Measurements from ENCODE around the gene GLDC. TPM values are rescaled to one million over a fixed set of nuclear protein-coding genes. Genes with fewer than 3 reads are reported as not detected.
"Not testable (repeated sequence)": the region's sequence is repeated elsewhere in the genome, so short reads cannot be mapped to it uniquely, and the experiment has no call there.

GLDC gene
- total RNA-seq, 2 donors from 2014 or later, result 0.32 to 0.52 TPM

DNA sequence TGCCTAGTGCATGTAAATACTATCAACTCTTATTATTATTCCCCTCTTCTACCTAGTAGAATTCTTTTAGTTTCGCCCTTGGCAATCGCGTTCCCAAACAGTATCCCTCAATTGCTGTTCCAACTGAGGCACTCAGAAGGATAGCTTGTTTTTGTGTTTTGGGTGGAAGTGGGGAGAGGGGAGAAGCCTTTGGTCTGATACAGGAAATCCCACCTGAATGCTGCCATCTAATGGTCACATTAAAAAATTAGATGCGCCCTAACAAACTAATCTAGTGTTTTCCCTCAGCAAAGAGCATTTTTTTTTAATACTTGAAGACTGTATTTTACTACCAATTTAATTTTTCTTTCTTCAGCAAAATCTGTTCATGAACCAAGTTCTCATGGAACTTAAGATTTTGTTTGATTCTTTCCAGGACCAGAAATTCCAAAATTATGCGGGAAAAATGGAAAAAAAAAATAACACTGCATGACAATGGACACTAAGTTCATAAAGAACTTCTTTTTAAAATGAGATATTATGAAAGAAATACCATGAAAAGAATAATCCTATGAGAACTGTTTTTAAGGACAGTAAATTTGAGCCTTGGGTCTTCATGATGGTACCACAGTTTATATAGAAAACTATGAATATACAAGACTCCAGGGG lies 22.2 kb upstream of the GLDC start:
- intact Hi-C loops (cut with DNase I), result loop anchor here in 1 of 2 donors (10.0 kb wide), 1 partner anchor 313 kb away; no protein-coding TSS in a partner anchor
- DNase-seq (ENCODE audit: low spot score), result no peak

DNA sequence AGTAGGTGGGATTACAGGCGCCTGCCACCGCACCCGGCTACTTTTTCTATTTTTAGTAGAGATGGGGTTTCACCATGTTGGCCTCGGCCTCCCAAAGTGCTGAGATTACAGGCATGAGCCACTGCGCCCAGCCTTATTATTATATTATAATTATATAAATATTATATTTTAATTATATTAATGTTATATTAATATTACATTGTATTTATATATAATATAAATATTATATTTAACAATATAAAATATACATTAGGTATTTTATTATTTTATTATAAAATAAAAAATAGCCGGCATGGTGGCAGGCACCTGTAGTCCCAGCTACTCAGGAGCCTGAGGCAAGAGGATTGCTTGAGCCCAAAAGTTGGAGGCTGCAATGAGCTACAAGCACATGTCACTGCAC lies 21.6 kb upstream of the GLDC start:
- no peak for DNase-seq (ENCODE audit: low spot score)
- intact Hi-C loops (cut with DNase I), result loop anchor here in 1 of 2 donors (10.0 kb wide), 1 partner anchor 312 kb away; no protein-coding TSS in a partner anchor

DNA sequence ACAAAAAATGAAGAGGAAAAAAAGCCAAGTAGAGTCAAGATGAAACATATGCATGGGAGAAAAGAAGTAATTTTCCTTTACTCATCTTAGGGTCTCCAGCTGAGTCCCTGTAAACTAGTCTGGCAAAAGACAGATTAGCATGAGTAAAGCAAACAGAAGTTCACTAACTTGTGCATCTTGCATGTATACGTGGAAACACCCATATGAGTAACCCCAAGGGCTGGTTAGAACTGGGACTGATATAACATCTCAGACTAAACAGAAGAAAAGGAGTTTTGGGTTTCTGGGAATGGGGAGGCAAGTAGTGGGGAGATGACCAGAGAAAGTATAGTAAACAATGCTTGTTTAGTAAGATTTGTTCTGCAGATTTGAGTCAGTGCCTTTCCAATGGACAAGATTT lies 20.1 kb upstream of the GLDC start:
- DNase-seq (ENCODE audit: low spot score), result no peak
- intact Hi-C loops (cut with DNase I), result loop anchor here in 1 of 2 donors (10.0 kb wide), 1 partner anchor 311 kb away; no protein-coding TSS in a partner anchor

DNA sequence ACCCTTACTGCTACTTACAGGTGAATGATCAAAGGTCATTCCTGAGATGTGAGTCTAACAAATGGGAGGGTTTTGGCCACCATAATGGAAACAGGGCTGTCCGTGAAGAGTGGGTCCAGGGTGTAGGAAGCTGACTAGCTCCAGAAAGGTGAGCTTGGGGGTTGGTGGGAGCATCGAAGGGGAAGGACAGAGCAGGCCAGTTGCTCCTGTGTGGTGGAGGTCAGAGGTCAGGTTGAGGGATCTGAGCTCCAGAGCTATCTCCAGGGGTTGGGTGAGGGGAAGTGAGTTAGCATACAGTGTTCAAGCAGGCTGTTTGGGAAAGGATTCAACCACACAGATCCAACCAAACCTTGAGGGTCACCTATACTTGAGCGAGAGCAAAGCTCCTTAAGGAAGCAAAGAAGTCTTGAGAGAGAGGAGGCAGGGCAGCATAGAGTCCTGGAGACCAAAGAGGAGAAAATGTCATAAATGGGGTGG lies 18.7 kb upstream of the GLDC start:
- no peak for DNase-seq (ENCODE audit: low spot score)
- intact Hi-C loops (cut with DNase I), result loop anchor here in 1 of 2 donors (10.0 kb wide), 1 partner anchor 309 kb away; no protein-coding TSS in a partner anchor

DNA sequence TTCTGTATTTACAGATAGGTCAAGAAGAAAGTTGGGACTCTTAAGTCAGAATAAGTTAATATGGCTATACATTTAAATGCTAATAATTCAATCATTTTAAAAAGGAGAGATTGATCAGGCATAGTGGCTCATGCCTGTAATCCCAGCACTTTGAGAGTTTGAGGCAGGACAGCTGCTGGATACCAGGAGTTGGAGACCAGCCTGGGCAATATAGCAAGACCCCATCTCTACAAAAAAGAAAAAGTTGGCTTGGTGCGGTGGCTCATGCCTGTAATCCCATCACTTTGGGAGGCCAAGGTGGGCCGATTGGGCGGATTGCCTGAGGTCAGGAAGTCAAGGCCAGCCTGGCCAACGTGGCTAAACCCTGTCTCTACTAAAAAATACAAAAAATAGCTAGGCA lies 15.0 kb upstream of the GLDC start:
- intact Hi-C loops (cut with DNase I), result loop anchor here in 1 of 2 donors (10.0 kb wide), 1 partner anchor 306 kb away; no protein-coding TSS in a partner anchor

DNA sequence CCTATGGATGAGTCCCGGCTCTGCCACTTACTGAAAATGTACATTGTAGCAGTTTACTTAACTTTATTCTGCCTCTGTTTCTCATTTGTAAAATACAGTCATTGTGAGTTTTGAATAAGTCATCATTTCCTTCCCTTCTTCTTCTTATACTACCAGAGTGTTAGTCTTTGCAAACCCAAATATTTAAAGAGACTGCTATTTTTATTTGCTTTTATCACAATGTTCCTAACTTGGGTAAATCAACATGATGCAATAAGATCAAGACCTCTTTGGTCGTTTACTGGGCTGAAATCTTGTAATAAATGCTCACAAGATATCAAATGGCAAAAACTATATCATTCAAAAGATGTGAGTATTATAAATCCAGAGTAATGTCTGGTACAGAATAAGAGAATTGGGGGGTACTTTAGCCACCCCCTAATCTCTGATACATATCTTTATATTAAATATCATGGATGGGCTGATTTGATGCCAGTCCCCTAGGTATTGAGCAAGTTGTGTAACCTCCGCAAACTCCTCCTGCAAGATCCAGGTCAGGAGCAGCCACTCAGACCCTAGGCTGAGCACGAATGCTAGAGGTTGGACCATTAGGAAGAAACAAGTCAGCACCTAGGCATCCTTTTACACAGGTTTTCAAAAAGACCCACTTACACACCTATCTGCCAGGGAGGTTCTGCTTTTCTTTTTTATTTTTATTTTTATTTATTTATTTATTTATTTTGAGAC lies 13.3 kb upstream of the GLDC start:
- intact Hi-C loops (cut with DNase I), result loop anchor here in 1 of 2 donors (10.0 kb wide), 1 partner anchor 1094 kb away; no protein-coding TSS in a partner anchor
- DNase-seq (ENCODE audit: low spot score), result no peak

More for the DNA sequence above, 15.0 kb upstream of the GLDC start:
- no peak for DNase-seq (ENCODE audit: low spot score)

DNA sequence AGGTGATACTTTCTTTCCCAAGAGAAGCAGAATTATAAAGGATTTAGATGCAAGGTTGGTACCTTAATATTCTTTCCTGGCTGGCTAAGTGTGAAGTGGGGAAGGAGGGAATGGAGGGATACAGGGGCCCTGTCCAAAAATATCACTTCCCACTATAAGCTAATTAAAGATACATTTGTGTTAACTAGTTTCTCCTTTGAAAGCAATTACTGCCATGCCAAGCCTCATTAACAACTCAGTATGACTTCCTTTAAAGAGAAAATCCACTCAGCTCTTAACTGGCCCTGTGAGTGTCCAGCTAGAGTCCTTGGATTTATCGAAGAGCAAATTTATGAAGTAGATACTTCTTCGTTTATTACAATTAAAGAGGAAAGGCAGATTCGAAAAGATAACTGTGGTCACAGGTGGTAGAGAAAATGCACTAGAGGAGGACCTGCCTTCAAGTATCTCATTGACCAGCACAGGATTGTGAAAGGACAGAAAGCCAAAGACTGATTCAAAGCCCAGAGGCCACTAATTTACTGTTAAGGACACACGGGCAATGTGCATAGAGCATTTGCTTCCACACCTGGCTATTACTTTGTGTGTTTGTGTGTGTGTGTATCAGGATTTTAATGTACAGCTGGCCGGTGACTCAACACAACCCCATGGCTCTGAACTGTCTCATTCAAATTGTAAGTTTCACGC lies 11.2 kb upstream of the GLDC start:
- intact Hi-C loops (cut with DNase I), result loop anchor here in 1 of 2 donors (10.0 kb wide), 1 partner anchor 1092 kb away; no protein-coding TSS in a partner anchor
- DNase-seq (ENCODE audit: low spot score), result no peak

DNA sequence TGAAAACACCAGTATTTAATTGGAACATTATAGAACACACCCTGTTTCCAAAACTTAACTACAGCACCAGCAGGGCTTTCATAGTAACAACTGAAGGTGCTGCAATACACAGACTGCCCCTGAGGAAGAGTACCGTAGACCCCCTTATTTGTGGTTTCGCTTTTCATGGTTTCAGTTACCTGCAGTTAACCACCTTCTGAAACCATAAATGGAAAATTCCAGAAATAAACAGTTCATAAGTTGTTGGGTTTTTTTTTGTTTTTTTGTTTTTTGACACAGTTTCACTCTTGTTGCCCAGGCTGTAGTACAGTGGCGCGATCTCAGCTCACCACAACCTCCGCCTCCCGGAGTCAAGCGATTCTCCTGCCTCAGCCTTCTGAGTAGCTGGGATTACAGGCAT lies 9.5 kb upstream of the GLDC start:
- no peak for DNase-seq (ENCODE audit: low spot score)
- intact Hi-C loops (cut with DNase I), result loop anchor here in 1 of 2 donors (10.0 kb wide), 1 partner anchor 1090 kb away; no protein-coding TSS in a partner anchor

DNA sequence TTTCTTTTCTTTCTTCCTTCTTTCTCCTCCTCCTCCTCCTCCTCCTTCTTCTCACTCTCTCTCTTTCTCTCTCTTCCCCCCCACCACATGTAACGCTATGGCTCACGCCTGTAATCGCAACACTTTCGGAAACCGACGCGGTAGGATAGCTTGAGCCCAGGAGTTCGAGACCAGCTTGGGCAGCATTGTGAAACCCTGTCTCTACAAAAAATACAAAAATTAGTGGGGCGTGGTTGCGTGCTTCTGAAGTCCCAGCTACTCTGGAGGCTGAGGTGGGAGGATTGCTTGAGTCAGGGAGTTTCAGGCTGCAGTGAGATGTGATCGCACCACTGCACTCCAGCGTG lies 736 bp upstream of the GLDC start:
- intact Hi-C loops (cut with DNase I), result no loop called here
- no peak for DNase-seq (ENCODE audit: low spot score)

DNA sequence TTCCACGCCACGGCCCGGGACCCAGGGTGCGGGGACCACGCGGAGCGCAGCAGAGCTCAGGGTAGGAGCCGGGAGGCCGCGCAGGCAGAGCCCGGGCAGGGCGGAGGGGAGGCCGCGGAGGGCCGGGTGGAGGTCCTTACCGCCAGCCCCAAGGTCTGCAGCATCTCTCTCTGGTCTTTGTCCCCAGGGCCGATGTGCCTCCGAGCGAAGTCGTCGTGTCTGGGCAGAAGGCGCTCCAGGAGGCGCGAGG lies 499 bp downstream of the GLDC start:
- DNase-seq (ENCODE audit: low spot score); intact Hi-C loops (cut with DNase I): not testable (repeated sequence)

DNA sequence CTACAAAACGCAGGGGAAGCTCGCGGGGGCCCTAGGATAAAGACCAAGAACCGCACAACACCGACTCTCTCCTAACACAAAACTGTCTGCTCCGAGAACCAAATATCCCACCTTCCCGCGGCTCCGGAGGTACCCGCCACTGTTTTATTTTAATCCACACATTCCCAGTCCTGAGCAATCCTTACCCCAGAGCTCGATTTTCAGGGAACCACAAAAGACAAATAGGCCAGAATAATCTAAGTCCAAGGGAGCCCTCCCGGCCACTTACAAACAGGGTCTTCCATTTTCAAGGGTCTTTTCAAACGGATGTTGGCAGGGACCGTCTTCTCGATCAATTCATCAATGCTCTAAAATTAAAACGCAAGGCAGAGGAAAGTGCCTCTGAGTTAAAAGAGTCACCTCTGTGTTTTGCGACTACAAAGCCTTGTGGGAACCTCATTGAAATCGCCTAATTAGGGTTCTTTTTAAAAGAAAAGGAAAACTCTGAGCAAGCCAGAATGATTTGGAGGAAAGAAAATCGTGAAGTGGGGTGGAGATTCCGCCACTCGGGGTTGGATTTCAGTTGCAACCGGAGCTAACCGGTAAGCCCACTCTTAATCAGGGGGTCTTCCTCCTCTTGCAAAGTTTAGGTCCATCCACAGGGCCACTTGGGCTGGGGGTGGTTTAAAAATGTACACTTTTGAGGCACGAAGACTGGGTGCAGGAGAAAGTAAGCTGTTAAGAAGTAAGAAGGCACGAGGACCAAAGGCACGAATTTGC lies 1.0 kb downstream of the GLDC start:
- intact Hi-C loops (cut with DNase I), result no loop called here
- no peak for DNase-seq (ENCODE audit: low spot score)

DNA sequence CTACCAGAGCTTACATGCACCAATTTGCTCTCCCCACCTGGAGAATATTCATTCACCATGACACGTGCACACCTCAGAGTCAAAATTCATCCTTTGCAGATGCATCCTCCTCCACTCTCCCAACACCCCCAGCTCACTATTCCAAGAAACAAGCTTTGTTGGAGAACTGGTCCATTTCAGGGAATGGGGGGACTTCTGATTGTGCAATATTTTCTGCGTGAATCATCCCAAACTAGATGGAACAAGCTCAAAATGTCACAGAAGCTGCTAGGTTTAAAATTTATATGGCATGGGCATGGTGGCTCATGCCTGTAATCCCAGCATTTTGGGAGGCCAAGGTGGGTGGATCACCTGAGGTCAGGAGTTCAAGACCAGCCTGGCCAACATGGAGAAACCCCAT lies 3.6 kb downstream of the GLDC start:
- intact Hi-C loops (cut with DNase I), result no loop called here
- DNase-seq (ENCODE audit: low spot score), result no peak

DNA sequence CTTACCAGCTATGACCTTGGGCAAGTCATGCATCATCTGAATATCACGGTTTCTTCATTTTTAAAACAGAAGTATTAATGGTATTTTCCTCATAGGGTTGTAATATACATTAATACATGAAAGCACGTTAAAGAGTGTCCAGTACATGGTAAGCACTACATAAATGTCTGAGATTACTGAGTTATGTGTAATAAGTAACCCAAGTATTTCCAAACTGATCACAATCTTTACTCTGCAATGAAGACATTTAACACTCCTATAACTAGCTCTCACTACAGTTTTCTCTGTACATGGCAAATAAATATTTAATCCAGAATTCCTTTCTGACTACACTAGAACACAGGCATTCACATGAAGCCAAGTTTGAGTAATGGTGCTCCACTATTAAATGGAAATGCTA lies 4.0 kb downstream of the GLDC start:
- intact Hi-C loops (cut with DNase I), result no loop called here
- DNase-seq (ENCODE audit: low spot score), result no peak

DNA sequence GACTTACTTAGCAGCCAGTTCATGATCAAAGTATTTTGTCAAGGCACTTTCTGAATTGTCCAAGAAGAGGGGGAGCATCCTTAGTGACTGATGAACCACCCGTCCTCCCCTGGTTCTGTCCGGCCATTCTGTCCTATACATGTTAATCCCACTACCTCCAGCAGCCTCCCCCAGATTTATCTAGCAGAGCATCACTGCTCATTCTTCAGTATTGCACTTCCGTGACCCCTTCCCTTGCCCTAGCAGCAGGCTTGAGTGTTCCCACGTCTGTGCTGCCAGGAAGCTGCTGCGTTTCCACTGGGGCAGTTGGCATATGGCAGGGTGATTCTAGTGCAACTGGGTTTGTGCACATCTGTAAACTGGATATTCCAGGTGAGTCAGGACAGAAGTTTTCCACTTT lies 4.5 kb downstream of the GLDC start:
- intact Hi-C loops (cut with DNase I), result no loop called here
- no peak for DNase-seq (ENCODE audit: low spot score)

DNA sequence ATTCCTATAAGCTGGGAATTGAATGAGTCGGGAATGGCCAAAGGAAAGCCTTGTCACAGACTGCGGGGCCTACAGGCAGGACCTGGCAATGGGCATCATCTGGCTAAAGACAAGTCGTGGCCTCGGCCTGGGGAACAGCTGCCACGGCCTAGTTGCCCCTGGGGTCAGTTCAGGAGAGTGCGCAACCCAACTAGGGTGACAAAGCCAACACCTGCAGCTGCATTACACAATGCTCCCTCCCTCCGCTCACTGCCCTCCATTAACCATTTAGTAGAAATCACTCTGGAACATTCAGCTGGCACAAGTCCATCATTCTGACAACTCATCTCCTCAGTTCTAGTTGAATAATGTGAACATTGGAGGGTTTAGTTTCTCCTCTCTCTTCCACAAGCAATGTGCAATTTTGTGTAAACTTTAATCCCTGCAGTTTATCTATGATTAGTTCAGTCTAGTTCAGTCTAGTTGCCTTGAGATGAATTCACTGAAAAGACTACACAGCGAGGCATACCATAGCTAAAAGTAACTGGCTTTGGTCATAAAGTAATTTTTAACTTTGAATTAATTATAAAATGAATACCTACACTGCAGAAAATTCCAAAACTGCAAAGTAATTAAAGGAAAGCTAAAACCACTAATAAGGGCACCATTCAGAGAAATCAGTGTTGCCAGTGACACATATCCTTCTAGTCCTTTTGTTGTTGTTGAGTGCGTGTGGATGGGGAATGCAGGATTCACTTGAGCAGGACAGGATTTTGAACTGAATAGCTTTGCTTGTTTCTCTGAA lies 5.1 kb downstream of the GLDC start:
- intact Hi-C loops (cut with DNase I), result no loop called here
- no peak for DNase-seq (ENCODE audit: low spot score)

DNA sequence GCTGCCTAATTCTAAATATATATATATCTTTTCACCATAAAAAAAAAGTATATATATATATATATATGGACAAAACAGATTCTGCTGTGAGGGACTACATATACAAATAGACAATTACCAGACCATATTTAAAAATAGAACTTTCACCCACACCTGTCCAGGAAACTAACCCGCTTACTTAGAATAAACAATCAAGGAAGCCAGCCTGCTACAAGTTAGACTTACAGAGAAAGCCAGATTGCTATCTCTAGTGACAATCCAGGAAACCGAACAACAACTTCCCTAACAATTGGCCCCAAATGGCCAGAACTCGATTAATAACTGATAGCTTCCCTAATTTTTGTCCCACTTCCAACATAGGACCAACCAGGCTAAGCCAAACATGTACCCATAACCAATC lies 5.9 kb downstream of the GLDC start:
- DNase-seq (ENCODE audit: low spot score), result no peak
- intact Hi-C loops (cut with DNase I), result loop anchor here in 1 of 2 donors (5.0 kb wide), 1 partner anchor 1338 kb away; no protein-coding TSS in a partner anchor

DNA sequence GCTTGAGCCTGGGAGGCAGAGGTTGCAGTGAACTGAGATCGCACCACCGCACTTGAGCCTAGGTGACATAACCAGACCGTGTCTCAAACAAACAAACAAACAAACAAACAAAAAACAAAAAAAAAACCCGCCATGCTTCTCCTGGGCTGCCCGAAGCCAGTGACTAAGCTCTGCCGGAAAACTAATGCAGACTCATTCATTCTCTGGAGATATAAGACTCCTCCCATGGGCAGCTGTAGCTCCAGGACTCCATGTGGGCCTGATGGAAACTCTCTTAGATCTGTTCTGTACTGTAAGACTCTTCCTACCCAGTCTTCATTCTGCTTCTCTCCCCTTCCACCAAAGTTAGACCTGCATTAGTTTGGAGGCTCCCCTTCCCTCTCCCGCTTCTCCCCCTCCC lies 11.1 kb downstream of the GLDC start:
- intact Hi-C loops (cut with DNase I), result no loop called here
- DNase-seq (ENCODE audit: low spot score), result no peak

DNA sequence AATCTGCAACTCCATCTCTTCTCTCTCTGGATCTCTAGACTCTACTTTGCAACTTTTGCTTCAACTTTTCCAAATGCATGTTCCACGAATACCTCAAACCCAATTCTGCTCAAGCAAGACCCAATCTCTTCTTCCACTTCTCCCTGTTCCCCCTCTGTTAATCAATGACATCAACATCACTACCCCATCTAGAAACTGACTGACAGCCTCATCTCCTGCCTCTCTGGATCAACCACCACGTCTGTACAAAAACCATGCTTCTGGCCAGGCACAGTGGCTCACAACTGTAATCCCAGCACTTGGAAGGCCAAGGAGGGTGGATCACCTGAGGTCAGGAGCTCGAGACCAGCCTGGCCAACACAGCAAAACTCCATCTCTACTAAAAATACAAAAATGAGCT lies 12.2 kb downstream of the GLDC start:
- intact Hi-C loops (cut with DNase I), result no loop called here
- no peak for DNase-seq (ENCODE audit: low spot score)

Data from posterior vena cava (tissue), 2 donors.